Fibroblast of pulmonary artery (primary cell): Measurements from ENCODE around the gene TOP3A.
A peak's percentile ranks its signal among the peaks of the same experiment; 100 is the strongest.

Source experiments
- DNase-seq: peaks from one replicate; pipeline ENCODE4 v3.0.0-alpha.2; 2010; ENCODE audit warnings: low read depth
- H3K4me3 ChIP-seq: replicated peaks from 2 replicates; pipeline ENCODE4 v1.5.1; 2011; ENCODE audit warnings: low read depth, mild to moderate bottlenecking, control low read depth, low read length, moderate library complexity
- TF ChIP-seq, protein P1 (sequence below): IDR thresholded peaks from 2 replicates; pipeline ENCODE4 v1.5.1; 2011; ENCODE audit warnings: mild to moderate bottlenecking, control low read depth, low read length, inconsistent platforms; ENCODE audit errors: missing control alignments

TOP3A gene

DNA sequence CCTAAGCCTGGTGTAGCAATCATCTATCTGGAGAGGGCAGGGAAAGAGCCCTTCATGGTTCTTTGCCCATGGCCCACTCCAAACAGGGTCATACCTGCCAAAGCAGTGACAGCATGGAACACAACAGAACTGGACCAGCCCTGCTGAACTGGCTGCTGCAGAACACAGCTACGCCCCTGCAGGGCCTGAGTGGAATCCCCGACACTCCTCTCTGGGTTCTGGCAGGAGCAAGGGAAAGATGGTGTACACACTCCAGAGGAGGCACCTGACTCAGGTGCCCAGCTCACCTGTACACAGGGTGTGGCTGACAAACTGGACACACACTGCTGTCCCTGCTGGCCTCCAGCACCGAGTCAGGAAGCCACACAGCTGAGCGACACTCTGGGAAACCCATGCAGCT, 34.5 kb downstream of the TOP3A start:
- TF ChIP-seq, protein P1, sequence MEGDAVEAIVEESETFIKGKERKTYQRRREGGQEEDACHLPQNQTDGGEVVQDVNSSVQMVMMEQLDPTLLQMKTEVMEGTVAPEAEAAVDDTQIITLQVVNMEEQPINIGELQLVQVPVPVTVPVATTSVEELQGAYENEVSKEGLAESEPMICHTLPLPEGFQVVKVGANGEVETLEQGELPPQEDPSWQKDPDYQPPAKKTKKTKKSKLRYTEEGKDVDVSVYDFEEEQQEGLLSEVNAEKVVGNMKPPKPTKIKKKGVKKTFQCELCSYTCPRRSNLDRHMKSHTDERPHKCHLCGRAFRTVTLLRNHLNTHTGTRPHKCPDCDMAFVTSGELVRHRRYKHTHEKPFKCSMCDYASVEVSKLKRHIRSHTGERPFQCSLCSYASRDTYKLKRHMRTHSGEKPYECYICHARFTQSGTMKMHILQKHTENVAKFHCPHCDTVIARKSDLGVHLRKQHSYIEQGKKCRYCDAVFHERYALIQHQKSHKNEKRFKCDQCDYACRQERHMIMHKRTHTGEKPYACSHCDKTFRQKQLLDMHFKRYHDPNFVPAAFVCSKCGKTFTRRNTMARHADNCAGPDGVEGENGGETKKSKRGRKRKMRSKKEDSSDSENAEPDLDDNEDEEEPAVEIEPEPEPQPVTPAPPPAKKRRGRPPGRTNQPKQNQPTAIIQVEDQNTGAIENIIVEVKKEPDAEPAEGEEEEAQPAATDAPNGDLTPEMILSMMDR, result no peak
- no peak for DNase-seq
- H3K4me3 ChIP-seq, result no peak overlapping the region

DNA sequence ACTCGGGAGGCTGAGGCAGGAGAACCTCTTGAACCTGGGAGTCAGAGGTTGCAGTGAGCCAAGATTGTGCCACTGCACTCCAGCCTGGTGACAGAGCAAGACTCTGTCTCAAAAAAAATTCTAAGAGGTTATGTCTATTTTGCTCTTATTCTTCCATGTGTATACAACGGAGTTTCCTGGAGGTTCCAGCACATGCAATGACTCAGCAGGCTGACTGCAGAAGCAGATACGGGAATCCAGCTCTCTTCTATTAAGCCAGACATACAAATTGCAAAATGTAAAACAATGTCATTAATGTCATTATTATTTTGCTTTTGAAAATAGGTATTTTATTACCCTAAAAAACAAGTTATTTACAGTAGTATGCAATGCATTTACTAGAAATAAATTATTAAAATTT, 35.9 kb downstream of the TOP3A start:
- peak; percentile 60 for DNase-seq

DNA sequence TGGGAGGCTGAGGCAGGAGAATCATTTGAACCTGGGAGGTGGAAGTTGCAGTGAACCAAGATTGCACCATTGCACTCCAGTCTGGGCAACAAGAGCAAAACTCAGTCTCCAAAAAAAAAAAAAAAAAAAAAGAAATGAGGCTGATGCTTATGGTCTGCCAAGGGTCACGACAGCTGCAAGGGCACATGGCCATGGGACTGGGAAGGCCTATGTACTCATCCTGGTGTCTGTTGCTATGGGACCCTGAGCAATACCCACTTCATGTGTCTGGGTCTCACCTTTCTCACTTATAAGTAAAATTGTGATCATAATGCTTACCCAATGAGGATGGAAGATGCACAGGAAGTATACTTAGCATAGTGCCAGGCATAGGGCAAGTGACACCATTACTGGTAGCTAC, 37.7 kb downstream of the TOP3A start:
- TF ChIP-seq, protein P1, result no peak
- H3K4me3 ChIP-seq, result no peak overlapping the region
- no peak for DNase-seq

More for the DNA sequence above, 35.9 kb downstream of the TOP3A start:
- TF ChIP-seq, protein P1, result no peak
- H3K4me3 ChIP-seq, result no peak overlapping the region

DNA sequence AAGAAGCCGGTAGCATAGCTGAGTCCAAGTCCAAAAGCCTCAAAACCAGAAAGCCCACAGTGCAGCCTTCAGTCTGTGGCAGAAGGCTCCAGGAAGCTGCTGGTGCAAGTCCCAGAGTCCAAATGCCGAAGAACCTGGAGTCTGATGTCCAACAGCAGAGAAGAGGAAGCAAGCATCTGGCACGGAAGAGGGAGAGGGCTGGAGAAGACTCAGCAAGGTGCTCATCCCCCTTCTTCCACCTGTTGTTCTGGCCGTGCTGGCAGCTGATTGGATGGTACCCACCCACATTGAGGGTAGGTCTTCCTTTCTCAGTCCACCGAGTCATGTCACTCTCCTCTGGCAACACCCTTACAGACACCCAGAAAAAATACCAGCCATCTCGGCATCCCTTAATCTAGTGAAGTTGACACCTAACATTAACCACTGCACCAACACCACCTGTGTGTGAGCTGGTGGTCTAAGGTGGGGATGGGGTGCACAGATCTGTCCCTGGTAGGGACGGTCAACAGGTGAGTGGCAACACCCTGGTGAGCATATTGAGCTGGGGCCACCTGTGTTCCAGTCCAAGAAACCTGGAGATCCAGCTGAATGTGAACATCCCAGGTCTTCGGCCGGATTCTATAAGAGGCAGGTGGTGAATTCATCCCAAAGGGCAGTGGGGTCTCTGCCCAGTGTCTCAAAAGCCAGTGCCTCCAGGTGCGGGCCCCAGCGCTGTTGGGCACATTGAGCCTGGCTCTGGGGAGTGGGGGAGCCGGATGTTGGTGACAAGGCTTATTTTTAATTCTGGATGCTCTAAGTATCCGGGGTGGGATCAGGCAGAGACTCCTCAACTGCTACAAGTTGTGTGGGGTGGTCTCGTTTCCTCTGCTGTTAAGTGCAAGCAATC, 44.5 kb downstream of the TOP3A start:
- no peak for DNase-seq
- TF ChIP-seq, protein P1, result no peak
- H3K4me3 ChIP-seq, result no peak overlapping the region

DNA sequence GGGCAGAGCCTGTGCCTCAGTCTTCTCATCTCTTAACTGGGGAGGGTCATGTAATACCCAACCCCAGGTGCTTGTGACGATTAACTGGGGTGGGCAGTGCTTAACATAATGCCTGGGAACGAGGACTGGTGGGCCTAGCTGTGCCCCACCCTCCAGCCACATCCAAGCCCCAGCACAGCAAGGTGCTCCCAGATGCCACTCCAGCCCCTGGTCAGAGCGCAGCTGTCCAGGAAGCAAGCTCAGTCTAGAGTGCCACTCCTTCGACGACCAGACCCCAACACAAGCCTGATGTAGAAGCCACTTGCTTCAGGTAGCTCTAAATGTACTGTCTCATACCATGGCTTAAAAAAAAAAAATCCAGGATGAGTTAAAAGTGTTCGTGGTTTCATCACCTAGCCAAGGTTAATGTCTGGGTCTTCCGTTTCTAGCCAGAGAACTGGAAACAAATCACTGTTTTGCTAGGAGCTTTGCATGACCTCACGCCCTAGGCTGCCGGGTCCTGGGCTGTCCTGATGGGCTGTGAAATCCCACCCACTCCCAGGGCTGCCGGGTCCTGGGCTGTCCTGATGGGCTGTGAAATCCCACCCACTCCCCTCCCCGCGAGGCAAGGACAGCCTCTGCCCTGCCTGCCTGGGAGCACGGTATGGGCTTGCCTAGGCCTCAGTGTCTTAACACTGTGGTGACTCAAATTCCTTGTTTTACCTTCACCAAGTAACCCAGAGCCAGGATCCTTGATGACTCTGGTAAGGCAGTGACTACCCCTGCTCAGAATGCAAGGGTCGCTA, 46.7 kb downstream of the TOP3A start:
- TF ChIP-seq, protein P1, result no peak
- no peak overlapping the region for H3K4me3 ChIP-seq
- DNase-seq, result peak; percentile 16

DNA sequence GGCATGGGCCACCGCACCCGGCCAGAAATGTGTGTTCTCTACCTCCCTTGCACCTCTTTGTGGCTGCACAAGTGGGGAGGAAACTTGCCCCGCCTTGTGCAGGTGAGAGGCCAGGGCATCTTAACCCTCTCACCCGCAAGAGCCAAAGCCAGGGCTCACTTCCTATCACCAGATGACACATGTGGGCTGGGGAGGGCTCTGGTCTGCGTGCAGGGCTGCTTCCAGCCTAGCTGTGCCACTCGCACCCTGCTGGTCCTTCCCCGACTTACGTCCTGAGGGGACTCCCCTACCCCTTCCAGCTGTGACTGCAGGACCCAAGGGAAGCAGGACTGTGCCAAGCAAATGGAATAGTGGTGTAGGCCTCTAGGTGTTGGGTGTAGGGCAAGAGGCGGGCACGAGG, 47.4 kb downstream of the TOP3A start:
- TF ChIP-seq, protein P1, result no peak
- no peak for DNase-seq
- no peak overlapping the region for H3K4me3 ChIP-seq
